ENCODE measurements around the gene PDLIM5.
"Not testable (repeated sequence)": the region's sequence is repeated elsewhere in the genome, so short reads cannot be mapped to it uniquely, and the experiment has no call there.

Gene PDLIM5

DNA sequence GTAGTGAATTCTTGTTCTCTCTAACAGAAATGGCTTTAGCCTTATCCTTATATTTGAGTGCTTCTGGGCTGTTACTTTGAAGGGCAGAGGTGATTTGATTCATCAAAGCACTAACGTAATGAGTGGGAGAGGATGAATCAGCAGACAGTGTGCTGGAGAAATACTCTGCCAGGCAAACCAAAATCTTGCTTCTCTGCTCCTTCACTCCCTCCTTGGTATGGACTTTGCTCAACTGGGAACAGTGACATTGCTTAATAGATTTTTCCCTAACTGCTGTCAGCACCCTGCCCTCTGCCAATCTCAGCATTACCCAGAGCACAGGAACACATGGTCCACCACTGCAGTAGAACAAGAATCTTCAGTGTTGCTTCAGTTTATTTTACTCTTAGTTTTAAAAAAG, 56.0 kb downstream of the PDLIM5 start:
- DNase-seq (ENCODE audit: low read depth) = no peak

DNA sequence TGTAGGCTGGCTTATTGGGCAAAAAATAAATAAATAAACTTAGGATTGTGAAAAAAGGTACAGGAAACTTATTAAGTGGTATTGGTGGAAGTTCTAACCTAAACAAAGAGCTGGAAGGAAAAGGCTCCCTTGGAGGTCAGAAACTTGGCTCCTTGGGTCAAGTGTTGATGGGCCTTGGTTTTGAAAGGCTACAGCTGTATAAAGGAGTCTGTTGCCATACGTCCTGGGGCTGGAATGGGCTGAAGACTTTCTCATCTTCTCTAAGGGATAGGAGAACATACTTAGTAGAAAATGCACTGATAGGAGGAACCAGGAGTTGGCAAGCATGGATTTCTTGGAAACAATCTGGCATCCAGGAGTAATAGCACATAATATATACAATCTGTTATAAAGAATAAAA, 56.6 kb downstream of the PDLIM5 start:
- in situ Hi-C loops (cut with HindIII; ENCODE audit: low sequenced_read_pairs) = no loop called here
- DNase-seq (ENCODE audit: low read depth) = no peak

More for the DNA sequence above, 56.0 kb downstream of the PDLIM5 start:
- TF ChIP-seq, protein P1, sequence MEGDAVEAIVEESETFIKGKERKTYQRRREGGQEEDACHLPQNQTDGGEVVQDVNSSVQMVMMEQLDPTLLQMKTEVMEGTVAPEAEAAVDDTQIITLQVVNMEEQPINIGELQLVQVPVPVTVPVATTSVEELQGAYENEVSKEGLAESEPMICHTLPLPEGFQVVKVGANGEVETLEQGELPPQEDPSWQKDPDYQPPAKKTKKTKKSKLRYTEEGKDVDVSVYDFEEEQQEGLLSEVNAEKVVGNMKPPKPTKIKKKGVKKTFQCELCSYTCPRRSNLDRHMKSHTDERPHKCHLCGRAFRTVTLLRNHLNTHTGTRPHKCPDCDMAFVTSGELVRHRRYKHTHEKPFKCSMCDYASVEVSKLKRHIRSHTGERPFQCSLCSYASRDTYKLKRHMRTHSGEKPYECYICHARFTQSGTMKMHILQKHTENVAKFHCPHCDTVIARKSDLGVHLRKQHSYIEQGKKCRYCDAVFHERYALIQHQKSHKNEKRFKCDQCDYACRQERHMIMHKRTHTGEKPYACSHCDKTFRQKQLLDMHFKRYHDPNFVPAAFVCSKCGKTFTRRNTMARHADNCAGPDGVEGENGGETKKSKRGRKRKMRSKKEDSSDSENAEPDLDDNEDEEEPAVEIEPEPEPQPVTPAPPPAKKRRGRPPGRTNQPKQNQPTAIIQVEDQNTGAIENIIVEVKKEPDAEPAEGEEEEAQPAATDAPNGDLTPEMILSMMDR (IDR thresholded peaks at IDR 0.05; ENCODE audit: low read depth, low read length, missing control alignments) = no peak
- in situ Hi-C loops (cut with HindIII; ENCODE audit: low sequenced_read_pairs) = no loop called here
- no peak overlapping the region for H3K4me3 ChIP-seq (ENCODE audit: low read depth, low read length)

DNA sequence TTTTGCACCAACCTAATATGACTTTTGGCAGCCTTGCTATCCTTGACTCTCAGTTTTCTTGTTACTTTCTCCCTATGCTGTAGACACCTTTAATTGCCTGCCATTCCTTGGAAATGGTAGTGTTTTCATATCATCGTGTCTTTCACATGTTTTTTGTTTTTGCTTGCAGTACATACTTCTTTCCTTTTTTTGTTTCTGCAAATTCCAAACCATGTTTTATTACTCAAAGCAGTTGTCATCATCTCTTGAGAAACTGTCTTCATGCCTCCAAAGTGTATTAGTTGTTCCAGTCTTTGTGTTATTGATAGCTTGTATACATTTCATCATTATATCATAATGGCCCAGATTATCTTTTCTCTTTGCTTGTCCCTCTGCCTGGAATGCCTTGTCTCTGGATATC, 57.1 kb downstream of the PDLIM5 start:
- in situ Hi-C loops (cut with HindIII; ENCODE audit: low sequenced_read_pairs) = no loop called here
- TF ChIP-seq, protein P1 (IDR thresholded peaks at IDR 0.05; ENCODE audit: low read depth, low read length, missing control alignments) = no peak
- H3K4me3 ChIP-seq (ENCODE audit: low read depth, low read length) = no peak overlapping the region
- no peak for DNase-seq (ENCODE audit: low read depth)

More for the DNA sequence above, 56.6 kb downstream of the PDLIM5 start:
- TF ChIP-seq, protein P1 (IDR thresholded peaks at IDR 0.05; ENCODE audit: low read depth, low read length, missing control alignments) = no peak
- no peak overlapping the region for H3K4me3 ChIP-seq (ENCODE audit: low read depth, low read length)

DNA sequence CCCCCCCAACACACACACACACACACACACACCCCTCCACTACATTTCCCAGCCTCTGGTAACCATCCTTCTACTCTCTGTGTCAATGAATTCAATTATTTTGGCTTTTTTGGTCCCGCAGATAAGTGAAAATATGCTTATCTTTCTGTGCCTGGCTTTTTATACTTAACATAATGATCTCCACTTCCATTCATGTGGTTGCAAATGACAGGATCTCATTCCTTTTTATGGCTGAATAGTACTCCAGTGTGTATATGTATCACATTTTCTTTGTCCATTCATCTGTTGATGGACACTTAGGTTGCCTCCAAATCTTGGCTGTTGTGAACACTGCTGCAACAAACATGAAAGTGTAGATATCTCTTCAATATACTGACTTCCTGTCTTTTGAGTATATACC, 59.8 kb downstream of the PDLIM5 start:
- H3K4me3 ChIP-seq (ENCODE audit: low read depth, low read length) = no peak overlapping the region
- TF ChIP-seq, protein P1 (IDR thresholded peaks at IDR 0.05; ENCODE audit: low read depth, low read length, missing control alignments) = no peak
- no peak for DNase-seq (ENCODE audit: low read depth)
- in situ Hi-C loops (cut with HindIII; ENCODE audit: low sequenced_read_pairs) = no loop called here

DNA sequence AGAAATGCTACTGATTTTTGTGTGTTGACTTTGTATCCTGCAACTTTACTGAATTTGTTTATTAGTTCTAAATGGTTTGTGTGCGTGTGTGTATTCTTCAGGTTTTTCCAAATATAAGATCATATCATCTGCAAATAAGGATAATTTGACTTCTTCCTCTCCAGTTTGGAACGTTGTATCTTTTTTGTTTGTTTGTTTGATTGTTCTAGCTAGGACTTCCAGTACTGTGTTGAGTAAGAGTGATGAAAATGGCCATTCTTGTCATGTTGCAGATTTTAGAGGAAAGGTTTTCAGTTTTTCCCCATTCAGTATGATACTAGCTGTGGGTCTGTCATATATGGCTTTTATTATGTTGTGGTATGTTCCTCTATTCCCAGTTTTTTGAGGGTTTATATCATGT, 61.8 kb downstream of the PDLIM5 start:
- DNase-seq (ENCODE audit: low read depth); H3K4me3 ChIP-seq (ENCODE audit: low read depth, low read length); in situ Hi-C loops (cut with HindIII; ENCODE audit: low sequenced_read_pairs): not testable (repeated sequence)

DNA sequence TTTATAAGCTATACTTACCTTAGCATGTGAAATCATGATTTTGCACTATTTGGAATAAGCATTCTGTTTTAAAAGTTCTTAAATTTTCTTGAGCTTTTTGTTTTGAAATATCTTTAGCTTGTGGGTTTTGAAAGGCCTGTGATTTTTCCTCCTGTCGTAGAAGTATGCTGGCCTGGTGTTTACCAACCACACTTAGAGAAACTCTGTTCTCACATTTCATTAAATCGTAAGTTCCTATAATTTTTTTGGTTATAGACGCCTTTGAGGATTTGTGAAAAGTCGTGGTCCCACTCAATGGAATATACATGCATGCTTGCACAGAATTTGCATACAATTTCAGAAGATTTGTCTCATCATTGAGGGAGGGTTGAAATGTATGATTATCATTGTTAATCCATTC, 63.6 kb downstream of the PDLIM5 start:
- in situ Hi-C loops (cut with HindIII; ENCODE audit: low sequenced_read_pairs) = no loop called here
- H3K4me3 ChIP-seq (ENCODE audit: low read depth, low read length) = no peak overlapping the region
- DNase-seq (ENCODE audit: low read depth) = peak; percentile 49
- TF ChIP-seq, protein P1 (IDR thresholded peaks at IDR 0.05; ENCODE audit: low read depth, low read length, missing control alignments) = no peak

DNA sequence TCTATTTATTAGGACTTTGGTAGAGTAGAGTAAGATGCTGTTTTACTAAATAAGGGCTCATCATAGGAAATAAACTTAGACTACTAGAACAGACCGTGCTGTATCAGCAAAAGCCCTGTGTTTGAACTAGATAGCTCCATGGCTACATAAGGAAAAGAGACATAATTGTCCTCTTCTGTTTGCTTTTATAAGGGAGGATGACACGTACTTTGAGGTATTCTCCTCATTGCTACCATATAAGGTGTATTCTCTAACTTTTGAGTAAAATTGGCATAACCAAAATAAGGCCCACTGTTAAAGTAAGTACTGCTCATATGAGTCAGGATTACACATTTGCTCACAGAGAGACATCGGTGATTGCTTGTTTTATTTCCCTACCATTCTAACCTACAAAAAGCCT, 64.3 kb downstream of the PDLIM5 start:
- in situ Hi-C loops (cut with HindIII; ENCODE audit: low sequenced_read_pairs) = no loop called here
- H3K4me3 ChIP-seq (ENCODE audit: low read depth, low read length) = no peak overlapping the region
- TF ChIP-seq, protein P1 (IDR thresholded peaks at IDR 0.05; ENCODE audit: low read depth, low read length, missing control alignments) = no peak
- no peak for DNase-seq (ENCODE audit: low read depth)
